Caco-2 (cell line): Measurements from ENCODE around the gene FBXL7. TPM values are rescaled to one million over a fixed set of nuclear protein-coding genes. Genes with fewer than 3 reads are reported as not detected.

Source experiments
- BruUV-seq: library from RNA; stranded (reverse); fragments of 400-500 nt; replicated peaks from 2 replicates; lab custom pipeline; 2021; lab: Mats Ljungman, UMichigan
- CTCF ChIA-PET: fragments of 300-600 bp; sonication (Branson Sonifier 250); formaldehyde crosslinking; loops from one replicate; lab custom pipeline; 2022; ENCODE audit warnings: antibody characterized with exemption; lab: Charles Lee
- POLR2A ChIA-PET: fragments of 300-600 bp; sonication (Branson Sonifier 250); formaldehyde crosslinking; loops from one replicate; lab custom pipeline; 2022; ENCODE audit warnings: antibody characterized with exemption; lab: Charles Lee
- DNase-seq, 2 experiments: peaks; one replicate each; pipeline versions ENCODE4 v3.0.0 to v3.0.0-alpha.2; 2020 to 2022
- H3K27me3 ChIP-seq: replicated peaks from 2 replicates; pipeline ENCODE4 v1.6.0; 2011; ENCODE audit warnings: low read length; ENCODE audit not compliant: control insufficient read depth, insufficient read depth
- H3K36me3 ChIP-seq: 2 replicates; pipeline ENCODE4 v1.5.1; 2011; ENCODE audit warnings: low read length; ENCODE audit not compliant: control insufficient read depth, insufficient read depth
- H3K4me1 ChIP-seq: fragments of 250-450 bp; sonication (Bioruptor Pico); 2 replicates; pipeline ENCODE4 v1.5.1; 2020; ENCODE audit warnings: mild to moderate bottlenecking
- H3K4me3 ChIP-seq: 2 replicates; pipeline ENCODE4 v1.5.1; 2011; ENCODE audit warnings: low read depth, mild to moderate bottlenecking, control low read depth, low read length
- H3K9me3 ChIP-seq: fragments of 250-450 bp; sonication (Bioruptor Pico); 2 replicates; pipeline ENCODE4 v1.5.1; 2020; ENCODE audit warnings: mild to moderate bottlenecking, moderate library complexity
- H3K27ac Mint-ChIP-seq: one replicate; pipeline ENCODE4 v1.8.0; 2022; ENCODE audit warnings: mixed read lengths; ENCODE audit not compliant: unreplicated experiment
- H3K27me3 Mint-ChIP-seq: one replicate; pipeline ENCODE4 v1.8.0; 2022; ENCODE audit warnings: mixed read lengths; ENCODE audit not compliant: insufficient read depth, unreplicated experiment
- H3K36me3 Mint-ChIP-seq: one replicate; pipeline ENCODE4 v1.8.0; 2022; ENCODE audit warnings: mild to moderate bottlenecking, mixed read lengths; ENCODE audit not compliant: insufficient read depth, unreplicated experiment
- H3K4me1 Mint-ChIP-seq: one replicate; pipeline ENCODE4 v1.8.0; 2022; ENCODE audit warnings: low read depth, mixed read lengths; ENCODE audit not compliant: unreplicated experiment
- H3K4me3 Mint-ChIP-seq: one replicate; pipeline ENCODE4 v1.8.0; 2022; ENCODE audit warnings: mild to moderate bottlenecking, moderate library complexity, mixed read lengths; ENCODE audit not compliant: unreplicated experiment
- H3K9me3 Mint-ChIP-seq: one replicate; pipeline ENCODE4 v1.8.0; 2022; ENCODE audit warnings: mixed read lengths; ENCODE audit not compliant: unreplicated experiment
- CTCF ChIP-seq, 2 experiments: fragments of 200-600 bp in 1 of 2; IDR thresholded peaks; 1 replicate in 1 of 2; 2 replicates in 1 of 2; pipeline versions ENCODE4 v1.5.1 to v1.8.0; 2011 to 2022; ENCODE audit warnings: antibody characterized with exemption in 1 of 2, control low read depth in 1 of 2, inconsistent platforms in 1 of 2, low read depth in 1 of 2, low read length in 1 of 2, mild to moderate bottlenecking in 1 of 2, moderate library complexity in 1 of 2; ENCODE audit not compliant: insufficient read depth in 1 of 2, severe bottlenecking in 1 of 2, unreplicated experiment in 1 of 2
- intact Hi-C: fragments of 100-400 bp; cut with micrococcal nuclease; formaldehyde crosslinking; loops from one replicate; pipeline ENCODE4 v1.10.0; 2022; ENCODE audit not compliant: unreplicated experiment
- total RNA-seq: library from RNA; stranded (reverse); gene quantifications from 2 replicates; pipeline ENCODE4 v1.2.3, GENCODE V29; 2022

FBXL7 gene
- total RNA-seq, 1 experiment from 2014 or later = not detected

- H3K4me1 Mint-ChIP-seq = no peaks in the 10 kb centered on the region
- no TSS peak for BruUV-seq
- H3K4me1 ChIP-seq = no peaks in the 10 kb centered on the region
Measured at GRCh38 chr5:15647251-15647650, 147.3 kb downstream of the FBXL7 start.

DNA sequence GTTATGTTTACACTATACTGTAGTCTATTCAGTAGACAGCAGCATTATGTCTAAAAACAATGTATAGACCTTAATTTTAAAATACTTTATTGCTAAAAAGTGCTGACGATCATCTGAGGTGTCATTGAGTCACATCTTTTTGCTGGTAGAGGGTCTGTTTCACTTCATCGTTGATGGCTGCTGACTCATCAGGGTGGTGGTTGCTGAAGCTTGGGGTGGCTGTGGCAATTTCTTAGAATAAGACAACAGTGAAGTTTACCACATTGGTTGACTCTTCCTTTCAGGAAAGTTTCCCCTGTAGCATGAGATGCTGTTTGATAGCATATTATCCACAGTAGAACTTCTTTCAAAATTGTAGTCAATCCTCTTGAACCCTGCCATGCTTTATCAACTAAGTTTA, 150.3 kb downstream of the FBXL7 start:
- ChIA-PET CTCF (no interaction called here), POLR2A (no interaction called here)
- peaks cover 11% of the 10 kb centered on the region for H3K27me3 Mint-ChIP-seq
- no peaks in the 10 kb centered on the region for H3K4me1 Mint-ChIP-seq
- intact Hi-C loops = no loop called here
- H3K36me3 ChIP-seq = no peaks in the 10 kb centered on the region
- H3K27ac Mint-ChIP-seq = no peak overlapping the region
- no peaks in the 10 kb centered on the region for H3K36me3 Mint-ChIP-seq
- no peak for TF ChIP-seq CTCF (IDR thresholded peaks at IDR 0.05; ENCODE audit: insufficient read depth in 1 of 2, low read depth in 1 of 2, low read length in 1 of 2, severe bottlenecking in 1 of 2, unreplicated experiment in 1 of 2)
- no peak overlapping the region for H3K4me3 Mint-ChIP-seq
- H3K9me3 ChIP-seq = no peaks in the 10 kb centered on the region
- no peaks in the 10 kb centered on the region for H3K27me3 ChIP-seq
- no TSS peak for BruUV-seq
- no peak overlapping the region for H3K4me3 ChIP-seq
- H3K9me3 Mint-ChIP-seq = no peaks in the 10 kb centered on the region
- no peaks in the 10 kb centered on the region for H3K4me1 ChIP-seq
- DNase-seq = no peak

More at GRCh38 chr5:15647251-15647650, 147.3 kb downstream of the FBXL7 start:
- CTCF ChIA-PET = no interaction called here
- Histone ChIP-seq H3K4me3 (no peak overlapping the region), H3K36me3 (no peaks in the 10 kb centered on the region), H3K27me3 (no peaks in the 10 kb centered on the region), H3K9me3 (no peaks in the 10 kb centered on the region)
- Mint-ChIP-seq H3K27ac (no peak overlapping the region), H3K27me3 (peaks cover 12% of the 10 kb centered on the region), H3K9me3 (no peaks in the 10 kb centered on the region), H3K4me3 (no peak overlapping the region), H3K36me3 (no peaks in the 10 kb centered on the region)
- TF ChIP-seq CTCF (IDR thresholded peaks at IDR 0.05; ENCODE audit: insufficient read depth in 1 of 2, low read depth in 1 of 2, low read length in 1 of 2, severe bottlenecking in 1 of 2, unreplicated experiment in 1 of 2) = no peak
- DNase-seq = no peak
- POLR2A ChIA-PET = no interaction called here
- intact Hi-C loops = no loop called here

- DNase-seq = no peak
- POLR2A ChIA-PET = no interaction called here
- TF ChIP-seq CTCF (IDR thresholded peaks at IDR 0.05; ENCODE audit: insufficient read depth in 1 of 2, low read depth in 1 of 2, low read length in 1 of 2, severe bottlenecking in 1 of 2, unreplicated experiment in 1 of 2) = no peak
- Histone ChIP-seq H3K4me3 (no peak overlapping the region), H3K4me1 (no peaks in the 10 kb centered on the region), H3K9me3 (no peaks in the 10 kb centered on the region), H3K27me3 (no peaks in the 10 kb centered on the region), H3K36me3 (no peaks in the 10 kb centered on the region)
- Mint-ChIP-seq H3K4me1 (no peaks in the 10 kb centered on the region), H3K27ac (no peak overlapping the region), H3K4me3 (no peak overlapping the region), H3K9me3 (peaks cover 9% of the 10 kb centered on the region), H3K36me3 (no peaks in the 10 kb centered on the region), H3K27me3 (peaks cover 10% of the 10 kb centered on the region)
- intact Hi-C loops = no loop called here
- CTCF ChIA-PET = no interaction called here
- no TSS peak for BruUV-seq
Measured at GRCh38 chr5:15654779-15655178, 154.8 kb downstream of the FBXL7 start.
